Body of pancreas (tissue), 4 donors: Measurements from ENCODE around the gene ADSS1. TPM values are rescaled to one million over a fixed set of nuclear protein-coding genes. Genes with fewer than 3 reads are reported as not detected.

Source experiments
- ATAC-seq: fragments of 150-250 bp; one replicate; pipeline ENCODE4 v1.9.1; 2016
- DNase-seq, 4 donors: peaks; one replicate each; pipeline ENCODE4 v3.0.0-alpha.2; 2019
- H3K27ac ChIP-seq, 4 donors: fragments of 200-600 bp; sonication (generic); 1 replicate in 3 of 4; 2 replicates in 1 of 4; pipeline versions ENCODE4 v1.5.1 to v1.6.1; 2016 to 2019; ENCODE audit warnings: mild to moderate bottlenecking in 1 of 4, mixed read lengths in 1 of 4, moderate library complexity in 1 of 4
- H3K27me3 ChIP-seq, 2 donors: fragments of 200-600 bp; sonication (generic); one replicate each; pipeline ENCODE4 v1.6.0; 2016; ENCODE audit warnings: mild to moderate bottlenecking in 1 of 2
- H3K36me3 ChIP-seq, 2 donors: fragments of 200-600 bp; sonication (generic); replicated peaks in 1 of 2; 2 replicates each; pipeline ENCODE4 v1.5.1; 2016; ENCODE audit warnings: low read depth in 2 of 2; ENCODE audit not compliant: insufficient read depth in 1 of 2
- H3K4me1 ChIP-seq: fragments of 200-600 bp; sonication (generic); one replicate; pipeline ENCODE4 v1.6.0; 2016
- H3K4me3 ChIP-seq, 2 donors: fragments of 200-600 bp; sonication (generic); 1 replicate in 1 of 2; 2 replicates in 1 of 2; pipeline ENCODE4 v1.5.1; 2016 to 2019
- H3K9me3 ChIP-seq, 3 donors: fragments of 200-600 bp; sonication (generic); 1 replicate in 2 of 3; 2 replicates in 1 of 3; pipeline ENCODE4 v1.5.1; 2016
- POLR2A ChIP-seq, 3 donors: fragments of 450-650 bp; IDR thresholded peaks; one replicate each; pipeline ENCODE4 v1.6.1; 2016; ENCODE audit warnings: antibody characterized with exemption in 3 of 3, mild to moderate bottlenecking in 2 of 3
- WGBS, 2 donors: methylation state at CpG; one replicate each; pipeline ENCODE4 v1.1.5; 2017; 5-methylcytosine and 5-hydroxymethylcytosine counted together
- intact Hi-C: fragments of 100-400 bp; cut with DNase I; formaldehyde crosslinking; loops from one replicate; pipeline ENCODE4 v1.15.1; 2023
- total RNA-seq, 2 donors: library from RNA; depleted of rRNA; stranded (reverse); fragments of >200 nt; gene quantifications; one replicate each; pipeline ENCODE4 v1.1.0, GENCODE V29; 2016
- TF ChIP-seq, protein P1 (sequence below), 7 experiments: fragments of 450-650 bp in 4 of 7; fragments of 200-600 bp in 3 of 7; sonication (generic) in 3 of 7; IDR thresholded peaks; one replicate each; pipeline ENCODE4 v1.5.1; 2016 to 2019; ENCODE audit warnings: antibody characterized with exemption in 7 of 7

The ADSS1 gene
- total RNA-seq, 2 donors from 2014 or later, result 4.0 to 4.7 TPM

- TF ChIP-seq, protein P1, sequence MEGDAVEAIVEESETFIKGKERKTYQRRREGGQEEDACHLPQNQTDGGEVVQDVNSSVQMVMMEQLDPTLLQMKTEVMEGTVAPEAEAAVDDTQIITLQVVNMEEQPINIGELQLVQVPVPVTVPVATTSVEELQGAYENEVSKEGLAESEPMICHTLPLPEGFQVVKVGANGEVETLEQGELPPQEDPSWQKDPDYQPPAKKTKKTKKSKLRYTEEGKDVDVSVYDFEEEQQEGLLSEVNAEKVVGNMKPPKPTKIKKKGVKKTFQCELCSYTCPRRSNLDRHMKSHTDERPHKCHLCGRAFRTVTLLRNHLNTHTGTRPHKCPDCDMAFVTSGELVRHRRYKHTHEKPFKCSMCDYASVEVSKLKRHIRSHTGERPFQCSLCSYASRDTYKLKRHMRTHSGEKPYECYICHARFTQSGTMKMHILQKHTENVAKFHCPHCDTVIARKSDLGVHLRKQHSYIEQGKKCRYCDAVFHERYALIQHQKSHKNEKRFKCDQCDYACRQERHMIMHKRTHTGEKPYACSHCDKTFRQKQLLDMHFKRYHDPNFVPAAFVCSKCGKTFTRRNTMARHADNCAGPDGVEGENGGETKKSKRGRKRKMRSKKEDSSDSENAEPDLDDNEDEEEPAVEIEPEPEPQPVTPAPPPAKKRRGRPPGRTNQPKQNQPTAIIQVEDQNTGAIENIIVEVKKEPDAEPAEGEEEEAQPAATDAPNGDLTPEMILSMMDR (IDR thresholded peaks at IDR 0.05), result no peak
- no peak for TF ChIP-seq POLR2A (IDR thresholded peaks at IDR 0.05)
- Histone ChIP-seq H3K9me3 (no peaks in the 10 kb centered on the region), H3K27me3 (no peaks in the 10 kb centered on the region), H3K27ac (no peak overlapping the region), H3K4me1 (no peaks in the 10 kb centered on the region), H3K36me3 (peaks cover 0 to 1% of the 10 kb centered on the region in 2 donors), H3K4me3 (no peak overlapping the region)
- intact Hi-C loops, result loop anchor here (5.0 kb wide), 1 partner anchor 48 kb away; no protein-coding TSS in a partner anchor
- DNase-seq (no peak), ATAC-seq (no peak)
- 80% methylated on average over 14 of the region's 14 CpGs; no CpG with 5 or more reads in 1 of the 2 donors for WGBS, 2 donors
Observed at GRCh38 chr14:104700225-104700651, 23.8 kb upstream of the ADSS1 start.

DNA sequence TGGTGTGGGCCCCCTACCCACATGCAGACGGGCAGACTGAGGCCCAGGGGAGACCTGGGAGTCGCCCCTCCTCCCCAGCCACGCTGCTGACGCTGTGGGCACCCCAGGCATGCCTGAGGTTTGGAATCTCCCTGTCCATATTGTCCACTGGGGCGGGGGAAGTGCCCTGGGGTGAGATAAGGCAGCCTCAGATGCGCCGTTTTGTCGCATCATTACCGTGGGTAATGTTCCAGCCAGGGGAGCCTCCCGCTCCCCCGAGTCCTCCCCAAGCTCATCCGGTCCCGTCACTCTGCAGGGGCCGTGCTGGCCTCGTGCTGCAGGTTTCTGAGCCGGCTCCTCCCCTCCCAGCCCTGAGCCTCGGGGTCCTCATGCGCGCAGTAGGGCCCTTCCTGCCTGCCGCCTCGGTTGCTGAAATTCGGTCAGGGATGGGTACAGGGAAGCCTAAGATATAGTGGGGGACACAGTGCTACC, 23.2 kb upstream of the ADSS1 start:
- Histone ChIP-seq H3K9me3 (no peaks in the 10 kb centered on the region), H3K4me3 (no peak overlapping the region), H3K27me3 (no peaks in the 10 kb centered on the region), H3K36me3 (peaks cover 0 to 1% of the 10 kb centered on the region in 2 donors), H3K27ac (no peak overlapping the region), H3K4me1 (no peaks in the 10 kb centered on the region)
- WGBS, 2 donors, result 82% methylated on average over 22 of the region's 22 CpGs; no CpG with 5 or more reads in 1 of the 2 donors
- TF ChIP-seq, protein P1 (IDR thresholded peaks at IDR 0.05), result no peak
- TF ChIP-seq POLR2A (IDR thresholded peaks at IDR 0.05), result no peak
- DNase-seq, result no peak
- no peak for ATAC-seq
- intact Hi-C loops, result loop anchor here (5.0 kb wide), 1 partner anchor 48 kb away; no protein-coding TSS in a partner anchor

DNA sequence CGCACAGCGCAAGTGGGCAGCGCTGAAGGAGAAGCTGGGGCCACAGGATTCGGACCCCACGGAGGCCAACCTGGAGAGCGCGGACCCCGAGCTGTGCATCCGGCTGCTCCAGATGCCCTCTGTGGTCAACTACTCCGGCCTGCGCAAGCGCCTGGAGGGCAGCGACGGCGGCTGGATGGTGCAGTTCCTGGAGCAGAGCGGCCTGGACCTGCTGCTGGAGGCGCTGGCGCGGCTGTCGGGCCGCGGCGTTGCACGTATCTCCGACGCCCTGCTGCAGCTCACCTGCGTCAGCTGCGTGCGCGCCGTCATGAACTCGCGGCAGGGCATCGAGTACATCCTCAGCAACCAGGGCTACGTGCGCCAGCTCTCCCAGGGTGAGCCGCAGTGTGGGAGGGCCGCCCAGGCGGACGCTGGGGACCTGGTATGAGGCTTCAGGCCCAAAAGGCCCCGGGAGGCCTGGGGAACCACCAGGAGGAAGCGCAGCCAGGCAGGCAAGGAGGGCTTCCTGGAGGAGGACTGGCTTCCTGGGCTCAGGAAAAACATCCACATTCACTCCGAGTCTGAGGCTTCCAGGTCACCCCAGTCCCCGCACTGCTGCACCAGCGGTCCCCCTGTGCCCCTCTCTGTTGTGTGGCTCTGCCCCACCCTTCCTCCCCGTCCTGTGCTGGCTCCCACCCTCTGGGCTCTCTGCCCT, 22.5 kb upstream of the ADSS1 start:
- no peak overlapping the region for H3K27ac ChIP-seq
- H3K4me3 ChIP-seq, result no peak overlapping the region
- TF ChIP-seq, protein P1 (IDR thresholded peaks at IDR 0.05), result no peak
- no peaks in the 10 kb centered on the region for H3K27me3 ChIP-seq
- H3K4me1 ChIP-seq, result no peaks in the 10 kb centered on the region
- ATAC-seq (no peak), DNase-seq (no peak)
- H3K9me3 ChIP-seq, result no peaks in the 10 kb centered on the region
- WGBS, 2 donors, result 89 to 93% methylated on average over 2 to 38 of the region's 46 CpGs
- intact Hi-C loops, result loop anchor here (5.0 kb wide), 1 partner anchor 49 kb away; no protein-coding TSS in a partner anchor
- H3K36me3 ChIP-seq, result peaks cover 0 to 1% of the 10 kb centered on the region in 2 donors

GRCh38 chr14:104702106-104702505, 21.9 kb upstream of the ADSS1 start:
- intact Hi-C loops, result loop anchor here (5.0 kb wide), 1 partner anchor 50 kb away; no protein-coding TSS in a partner anchor
- H3K27ac ChIP-seq, result no peak overlapping the region
- WGBS, 2 donors, result 83 to 89% methylated on average over 12 of the region's 12 CpGs
- TF ChIP-seq, protein P1 (IDR thresholded peaks at IDR 0.05), result no peak
- TF ChIP-seq POLR2A (IDR thresholded peaks at IDR 0.05), result no peak
- peaks cover 0 to 1% of the 10 kb centered on the region in 2 donors for H3K36me3 ChIP-seq
- ATAC-seq (no peak), DNase-seq (no peak)
- H3K4me3 ChIP-seq, result no peak overlapping the region
- no peaks in the 10 kb centered on the region for H3K27me3 ChIP-seq
- H3K9me3 ChIP-seq, result no peaks in the 10 kb centered on the region
- H3K4me1 ChIP-seq, result no peaks in the 10 kb centered on the region
